MG63 (cell line): ENCODE data around the gene KCNN3. TPM values are rescaled to one million over a fixed set of nuclear protein-coding genes. Genes with fewer than 3 reads are reported as not detected.
A peak's percentile ranks its signal among the peaks of the same experiment; 100 is the strongest.

Source experiments
- DNase-seq: peaks from one replicate; pipeline ENCODE4 v3.0.0-alpha.2; 2020
- H3K27me3 ChIP-seq: fragments of 250-450 bp; sonication (Bioruptor Pico); 2 replicates; pipeline ENCODE4 v1.5.1; 2020; ENCODE audit warnings: mild to moderate bottlenecking, moderate library complexity
- H3K36me3 ChIP-seq: fragments of 250-450 bp; sonication (Bioruptor Pico); 2 replicates; pipeline ENCODE4 v1.5.1; 2020; ENCODE audit warnings: mild to moderate bottlenecking, moderate library complexity
- H3K4me3 ChIP-seq: fragments of 250-450 bp; sonication (Bioruptor Pico); 2 replicates; pipeline ENCODE4 v1.5.1; 2020; ENCODE audit warnings: mild to moderate bottlenecking, moderate library complexity
- H3K9me3 ChIP-seq: fragments of 250-450 bp; sonication (Bioruptor Pico); 2 replicates; pipeline ENCODE4 v1.5.1; 2020; ENCODE audit warnings: mild to moderate bottlenecking, moderate library complexity
- total RNA-seq: library from RNA; depleted of rRNA; stranded (reverse); fragments of >200 nt; shearing (Covaris generic); gene quantifications from 2 replicates; pipeline ENCODE4 v1.2.3, GENCODE V29; 2014; ENCODE audit warnings: low replicate concordance

Gene KCNN3
- total RNA-seq, 1 experiment from 2014 or later, result 1.6 TPM

DNA sequence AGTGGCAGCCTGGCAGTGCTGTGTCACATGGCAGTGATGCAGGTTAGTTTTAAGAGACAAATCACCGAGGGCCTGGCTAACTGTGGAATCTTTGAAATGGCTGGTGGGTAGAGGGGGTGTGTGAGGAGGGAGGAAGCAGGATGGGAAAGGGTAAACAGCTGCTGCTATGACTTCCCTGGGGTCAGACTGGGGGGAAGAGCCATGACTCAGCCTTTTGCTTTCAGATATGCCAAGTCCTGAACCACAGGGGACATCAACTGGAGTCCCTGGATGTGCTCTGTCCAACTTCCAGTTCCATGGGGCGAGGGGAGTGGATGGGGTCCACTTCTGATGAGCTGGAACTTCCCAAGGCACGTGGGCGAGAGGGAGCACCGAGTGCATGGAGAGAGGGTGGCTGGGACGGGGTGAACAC is 141.0 kb downstream of the KCNN3 start:
- Histone ChIP-seq H3K4me3 (no peak overlapping the region), H3K36me3 (no peaks in the 10 kb centered on the region), H3K27me3 (no peaks in the 10 kb centered on the region), H3K9me3 (no peaks in the 10 kb centered on the region)
- peak; percentile 51 for DNase-seq

DNA sequence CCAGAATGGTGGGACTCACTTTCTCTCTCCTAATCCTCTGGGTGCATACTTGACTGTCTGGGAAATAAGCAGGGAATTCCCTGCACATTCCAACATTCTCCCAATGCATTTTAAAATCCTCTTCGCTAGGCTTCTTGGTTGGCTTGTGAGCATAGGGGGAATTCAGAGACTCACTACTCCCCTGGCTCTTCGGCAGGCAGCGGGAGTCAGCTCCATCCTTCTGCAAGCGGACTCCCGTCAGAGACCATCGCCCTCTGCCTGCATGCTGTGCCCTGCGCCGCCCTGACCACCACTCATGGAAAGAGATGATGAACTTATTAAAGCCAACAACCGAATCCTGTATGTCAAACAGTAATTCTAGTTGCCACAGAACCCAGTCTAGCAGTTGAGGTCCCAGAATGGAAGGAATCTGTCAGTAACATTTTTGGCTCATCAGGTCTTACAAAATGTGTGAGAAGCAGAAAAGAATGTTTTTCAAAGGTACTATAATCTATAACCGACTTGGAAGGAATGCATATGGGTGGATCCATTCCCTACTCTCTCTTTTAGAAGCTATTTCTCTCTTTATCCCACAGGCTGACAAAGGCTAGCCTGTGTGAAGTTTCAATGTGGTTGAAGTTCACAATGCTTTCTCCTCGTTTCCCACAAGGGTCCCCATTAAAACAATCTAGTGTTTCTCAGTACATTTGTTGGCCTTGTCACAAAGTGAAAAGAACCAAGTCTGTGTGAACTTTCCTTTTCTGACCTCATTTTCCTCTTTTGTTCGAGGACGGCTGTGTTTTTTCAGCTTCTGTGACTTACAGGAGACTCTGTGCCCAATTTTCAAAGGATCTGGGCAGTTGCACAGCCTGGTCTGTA is 143.0 kb downstream of the KCNN3 start:
- no peaks in the 10 kb centered on the region for H3K9me3 ChIP-seq
- no peak overlapping the region for H3K4me3 ChIP-seq
- no peaks in the 10 kb centered on the region for H3K36me3 ChIP-seq
- no peaks in the 10 kb centered on the region for H3K27me3 ChIP-seq
- DNase-seq, result no peak

DNA sequence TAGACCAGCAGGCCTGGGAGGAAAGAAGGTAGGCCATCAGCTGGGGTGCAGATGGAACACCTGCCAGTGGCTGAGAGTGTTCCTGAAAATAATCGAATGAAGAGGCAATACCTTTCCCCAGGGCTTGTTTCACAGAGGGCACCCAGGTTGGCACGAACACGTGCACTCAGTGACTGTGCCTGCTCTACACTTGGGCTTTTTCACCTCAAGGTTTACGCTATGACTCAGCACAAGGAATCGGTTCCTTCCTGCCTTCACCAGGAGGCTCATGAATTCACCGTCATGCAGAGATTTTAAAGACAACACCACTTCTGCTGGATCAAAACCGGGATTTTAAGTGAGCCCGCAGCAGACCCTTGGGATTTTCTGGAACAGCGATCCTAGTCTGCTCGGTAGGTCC is 143.6 kb downstream of the KCNN3 start:
- no peak overlapping the region for H3K4me3 ChIP-seq
- no peak for DNase-seq
- H3K9me3 ChIP-seq, result no peaks in the 10 kb centered on the region
- no peaks in the 10 kb centered on the region for H3K27me3 ChIP-seq
- H3K36me3 ChIP-seq, result no peaks in the 10 kb centered on the region

DNA sequence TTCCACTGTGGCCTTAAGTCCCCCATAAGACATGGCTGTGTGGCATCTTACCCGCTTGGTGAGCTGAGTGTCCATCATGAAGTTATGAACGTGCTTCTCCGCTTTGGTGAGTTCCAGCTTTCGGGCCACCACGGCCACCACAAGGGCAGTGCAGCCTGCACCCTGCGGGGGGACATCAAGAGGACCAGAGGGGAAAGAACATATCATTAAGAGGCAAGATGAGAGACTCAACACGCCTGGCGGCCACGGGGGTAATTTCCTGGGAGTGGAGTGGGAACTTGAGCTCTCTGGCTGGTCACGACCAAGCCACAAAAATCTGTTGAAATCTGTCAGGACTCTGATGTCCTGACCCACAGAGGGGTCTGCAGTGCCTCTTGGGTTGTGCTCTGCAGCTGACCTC is 144.2 kb downstream of the KCNN3 start:
- Histone ChIP-seq H3K4me3 (no peak overlapping the region), H3K36me3 (no peaks in the 10 kb centered on the region), H3K9me3 (no peaks in the 10 kb centered on the region), H3K27me3 (no peaks in the 10 kb centered on the region)
- no peak for DNase-seq

DNA sequence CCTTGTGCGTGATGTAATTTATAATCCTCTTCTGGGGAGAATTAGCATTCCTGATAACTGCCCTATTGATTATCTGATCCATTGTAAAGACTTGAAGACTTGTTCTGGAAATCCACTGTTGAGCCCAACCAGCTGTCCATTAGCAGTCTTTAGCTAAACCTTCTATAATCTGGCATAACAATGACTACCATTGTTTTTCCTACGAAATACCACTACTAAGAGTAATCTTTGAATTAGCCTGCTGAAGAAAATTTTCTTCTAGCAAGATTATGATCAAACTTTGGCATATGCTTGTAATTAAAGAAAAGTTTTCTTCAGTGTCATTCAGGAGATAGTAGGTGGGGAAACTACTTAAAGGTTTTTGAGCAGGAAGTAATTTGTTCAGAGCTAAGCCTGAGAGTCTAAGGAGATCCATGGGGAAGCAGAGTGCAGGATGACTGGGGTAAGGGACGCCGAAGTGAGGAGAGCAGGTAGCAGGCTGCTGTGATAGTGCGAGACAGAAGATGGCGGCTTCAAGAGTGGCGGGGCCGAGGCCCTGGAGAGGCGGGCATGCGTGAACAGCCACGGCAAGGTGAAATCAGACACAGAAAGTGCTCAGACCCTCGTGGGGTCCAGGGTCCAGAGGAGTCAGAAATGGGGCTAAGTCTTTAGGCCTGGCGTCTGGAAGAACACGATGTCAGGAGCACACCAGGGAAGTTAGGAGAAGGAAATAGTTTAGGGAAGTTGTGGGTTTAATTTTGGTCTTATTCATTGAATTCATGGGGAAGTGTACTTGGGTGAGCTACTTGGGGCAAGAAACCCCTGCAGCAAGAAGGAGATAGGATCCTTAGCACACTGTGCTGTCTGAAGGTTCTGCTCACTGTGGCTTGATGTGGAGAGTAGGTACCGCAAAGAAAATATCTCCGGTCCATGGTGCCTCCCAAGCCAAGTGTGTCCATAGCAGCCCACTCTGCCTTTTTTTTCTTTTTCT is 149.5 kb downstream of the KCNN3 start:
- Histone ChIP-seq H3K9me3 (no peaks in the 10 kb centered on the region), H3K27me3 (no peaks in the 10 kb centered on the region), H3K36me3 (no peaks in the 10 kb centered on the region), H3K4me3 (no peak overlapping the region)
- no peak for DNase-seq

DNA sequence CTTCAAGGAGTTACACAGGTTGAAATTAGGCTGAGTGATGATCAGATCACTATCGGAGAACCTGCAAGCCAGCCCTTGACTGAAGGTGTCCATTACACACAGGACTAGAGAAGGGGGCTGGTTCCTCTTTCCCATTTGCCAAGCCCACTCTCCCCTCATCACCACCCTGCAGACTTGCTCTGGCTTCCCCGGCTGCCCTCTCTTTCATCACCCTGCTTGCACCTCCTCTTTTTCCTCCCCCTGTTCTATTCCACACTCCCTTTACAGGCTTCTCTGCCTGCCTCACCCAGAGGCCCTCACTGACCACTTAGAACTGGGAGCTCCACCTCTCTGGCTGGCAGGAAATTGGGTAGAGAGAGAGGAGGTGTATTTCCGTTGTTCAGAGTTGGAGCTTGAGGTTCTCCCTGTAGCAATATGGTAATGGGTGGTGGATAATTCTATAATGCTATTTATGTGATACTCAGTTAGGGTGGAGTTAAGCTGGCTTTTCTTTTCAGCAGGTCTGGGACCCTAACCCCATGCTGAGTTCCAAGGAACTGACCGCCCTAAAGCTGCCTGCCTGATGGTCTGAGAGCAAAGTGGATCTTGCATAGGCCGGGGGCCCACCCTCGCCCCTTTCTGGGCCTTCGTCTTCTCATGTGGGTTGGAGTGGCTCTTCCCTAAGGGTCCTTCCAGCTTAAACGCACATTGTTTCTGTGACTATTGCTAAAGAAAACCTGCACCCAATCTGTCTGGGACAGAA is 150.3 kb downstream of the KCNN3 start:
- no peaks in the 10 kb centered on the region for H3K36me3 ChIP-seq
- DNase-seq, result no peak
- no peaks in the 10 kb centered on the region for H3K9me3 ChIP-seq
- no peak overlapping the region for H3K4me3 ChIP-seq
- H3K27me3 ChIP-seq, result no peaks in the 10 kb centered on the region

DNA sequence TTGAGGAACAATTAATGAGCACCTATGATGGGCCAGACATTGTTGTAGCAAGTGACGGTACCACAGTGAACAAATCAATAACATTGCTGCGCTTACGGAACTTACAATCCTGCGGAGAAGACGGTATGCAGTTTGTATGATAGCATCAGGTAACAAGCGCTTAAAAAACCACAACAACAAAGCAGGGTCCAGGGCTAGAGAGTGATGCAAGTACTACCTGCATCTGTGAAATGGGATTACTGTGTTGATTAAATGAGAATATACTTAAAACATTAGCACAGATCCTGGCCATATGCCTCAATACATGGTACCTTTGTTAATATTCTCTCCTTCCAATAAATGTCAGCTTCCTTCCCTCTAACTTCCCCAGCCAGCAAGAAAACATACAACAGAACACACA is 151.5 kb downstream of the KCNN3 start:
- no peaks in the 10 kb centered on the region for H3K27me3 ChIP-seq
- no peaks in the 10 kb centered on the region for H3K36me3 ChIP-seq
- DNase-seq, result no peak
- no peaks in the 10 kb centered on the region for H3K9me3 ChIP-seq
- no peak overlapping the region for H3K4me3 ChIP-seq

DNA sequence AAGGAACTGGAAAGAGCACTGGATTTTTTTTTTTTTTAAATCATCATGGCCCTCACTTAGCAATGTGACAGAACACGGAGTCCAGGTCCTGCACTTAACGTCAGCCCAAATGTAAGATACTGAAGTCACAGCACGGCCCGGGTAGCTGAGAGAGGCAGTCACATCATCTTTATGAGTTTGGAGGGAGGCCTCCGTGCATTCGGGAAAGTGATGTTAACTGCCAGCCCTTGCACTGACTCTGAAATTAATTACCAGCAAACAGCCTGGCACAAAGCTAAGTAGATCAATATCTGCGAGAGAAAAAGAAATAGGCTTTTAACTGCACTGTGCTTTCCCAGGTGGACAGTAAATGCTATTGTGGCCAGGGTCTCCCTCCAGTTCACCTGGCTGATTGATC is 152.6 kb downstream of the KCNN3 start:
- Histone ChIP-seq H3K27me3 (no peaks in the 10 kb centered on the region), H3K4me3 (no peak overlapping the region), H3K36me3 (no peaks in the 10 kb centered on the region), H3K9me3 (no peaks in the 10 kb centered on the region)
- DNase-seq, result no peak

DNA sequence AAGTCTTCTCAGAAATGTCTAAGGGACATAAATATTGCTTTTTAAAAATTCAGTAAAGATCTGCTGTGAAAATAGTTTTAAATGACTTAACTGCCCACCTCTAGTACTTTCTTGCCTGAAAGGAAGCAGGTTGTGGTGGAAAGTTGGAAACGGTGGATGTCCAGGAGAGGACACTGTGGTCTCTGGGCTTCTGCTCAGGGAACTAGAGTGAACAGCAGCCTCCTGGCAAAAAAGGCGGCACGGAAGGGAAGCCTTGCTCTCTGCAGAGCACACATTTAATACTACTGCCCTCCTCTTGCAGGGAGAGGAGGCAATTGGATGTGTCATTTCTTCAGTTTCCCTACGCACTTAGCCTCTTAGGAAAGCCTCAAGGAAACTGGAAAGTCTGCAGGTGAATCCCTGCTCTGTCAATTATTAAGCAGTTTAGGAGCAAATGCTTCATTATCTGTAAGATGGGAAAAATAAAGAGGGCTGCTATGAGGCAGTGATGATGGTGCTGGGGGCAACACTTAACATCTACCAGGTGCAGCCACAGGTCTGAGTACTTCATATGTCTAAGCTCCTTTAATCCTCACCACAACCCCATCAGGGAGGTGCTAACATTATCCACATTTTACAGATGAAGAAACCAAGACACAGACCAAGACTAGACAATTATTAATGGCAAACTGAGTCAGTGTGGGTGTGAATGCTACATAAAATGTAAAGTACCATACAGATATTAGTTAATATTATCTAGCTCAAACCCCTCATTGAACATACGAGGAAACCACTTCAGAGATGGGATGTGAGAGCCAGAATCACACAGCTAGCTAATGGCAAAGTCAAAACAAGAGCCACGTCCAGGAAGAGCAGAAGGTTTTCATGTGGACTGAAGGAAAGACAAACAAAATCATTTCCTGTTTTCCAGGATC is 153.2 kb downstream of the KCNN3 start:
- no peak overlapping the region for H3K4me3 ChIP-seq
- H3K9me3 ChIP-seq, result no peaks in the 10 kb centered on the region
- no peak for DNase-seq
- no peaks in the 10 kb centered on the region for H3K36me3 ChIP-seq
- no peaks in the 10 kb centered on the region for H3K27me3 ChIP-seq

DNA sequence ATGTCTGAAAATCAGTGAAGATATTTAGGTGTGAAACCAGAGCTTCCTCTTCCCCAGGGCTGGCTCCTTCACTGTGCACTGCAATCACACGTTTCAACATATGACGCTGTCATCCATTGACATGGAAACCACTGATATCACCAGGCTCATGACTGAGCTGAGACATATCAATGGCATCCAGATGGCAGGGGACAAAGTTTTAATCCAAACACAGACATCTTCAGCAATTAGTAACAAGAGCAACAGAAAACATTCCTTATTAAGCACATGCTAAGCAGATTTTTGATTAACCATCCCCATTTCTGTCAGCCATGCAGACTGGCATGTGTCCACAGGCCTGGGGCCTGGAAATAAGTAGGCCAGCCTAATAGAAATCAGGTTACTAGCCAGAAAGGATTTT is 154.1 kb downstream of the KCNN3 start:
- Histone ChIP-seq H3K36me3 (no peaks in the 10 kb centered on the region), H3K9me3 (no peaks in the 10 kb centered on the region), H3K27me3 (no peaks in the 10 kb centered on the region), H3K4me3 (no peak overlapping the region)
- no peak for DNase-seq

DNA sequence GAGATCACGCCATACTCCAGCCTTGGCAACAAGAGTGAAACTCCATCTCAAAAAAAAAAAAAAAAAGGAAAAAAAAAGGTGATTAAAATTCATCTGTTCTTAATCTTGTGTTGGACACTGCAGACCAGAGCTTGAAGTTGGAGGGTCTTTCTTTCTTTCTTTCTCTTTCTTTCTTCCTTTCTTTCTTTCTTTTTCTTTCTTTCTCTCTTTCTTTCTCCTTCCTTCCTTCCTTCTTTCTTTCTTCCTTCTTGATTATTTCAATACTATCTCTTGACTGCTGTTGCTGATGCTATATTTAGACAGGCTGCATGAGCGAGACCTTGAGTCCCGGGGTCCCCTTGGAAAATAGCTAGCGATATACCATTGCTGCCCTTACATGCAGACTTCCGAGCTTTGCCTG is 154.7 kb downstream of the KCNN3 start:
- no peaks in the 10 kb centered on the region for H3K36me3 ChIP-seq
- H3K9me3 ChIP-seq, result no peaks in the 10 kb centered on the region
- H3K4me3 ChIP-seq, result no peak overlapping the region
- H3K27me3 ChIP-seq, result no peaks in the 10 kb centered on the region
- DNase-seq, result no peak

DNA sequence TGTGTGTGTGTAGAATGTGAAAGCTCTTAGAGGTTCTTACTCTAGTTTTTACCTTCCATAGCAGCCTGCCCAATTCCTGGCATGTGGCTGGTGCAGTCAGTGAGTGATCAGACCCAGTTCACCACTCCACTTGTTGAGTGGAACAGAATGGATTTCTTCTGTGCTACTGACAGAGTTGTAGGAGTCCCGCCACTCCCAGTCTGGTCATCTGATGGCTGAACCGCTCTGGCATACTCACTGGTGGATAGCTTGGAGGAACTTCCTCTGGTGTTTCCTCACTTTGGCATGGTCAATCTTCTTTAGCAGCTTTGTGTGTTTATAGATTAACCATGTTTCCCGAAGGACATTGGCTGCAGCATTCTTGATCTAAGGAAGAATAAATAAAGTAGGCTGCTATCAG is 155.4 kb downstream of the KCNN3 start:
- H3K27me3 ChIP-seq, result no peaks in the 10 kb centered on the region
- H3K9me3 ChIP-seq, result no peaks in the 10 kb centered on the region
- DNase-seq, result peak; percentile 64
- no peak overlapping the region for H3K4me3 ChIP-seq
- H3K36me3 ChIP-seq, result no peaks in the 10 kb centered on the region

DNA sequence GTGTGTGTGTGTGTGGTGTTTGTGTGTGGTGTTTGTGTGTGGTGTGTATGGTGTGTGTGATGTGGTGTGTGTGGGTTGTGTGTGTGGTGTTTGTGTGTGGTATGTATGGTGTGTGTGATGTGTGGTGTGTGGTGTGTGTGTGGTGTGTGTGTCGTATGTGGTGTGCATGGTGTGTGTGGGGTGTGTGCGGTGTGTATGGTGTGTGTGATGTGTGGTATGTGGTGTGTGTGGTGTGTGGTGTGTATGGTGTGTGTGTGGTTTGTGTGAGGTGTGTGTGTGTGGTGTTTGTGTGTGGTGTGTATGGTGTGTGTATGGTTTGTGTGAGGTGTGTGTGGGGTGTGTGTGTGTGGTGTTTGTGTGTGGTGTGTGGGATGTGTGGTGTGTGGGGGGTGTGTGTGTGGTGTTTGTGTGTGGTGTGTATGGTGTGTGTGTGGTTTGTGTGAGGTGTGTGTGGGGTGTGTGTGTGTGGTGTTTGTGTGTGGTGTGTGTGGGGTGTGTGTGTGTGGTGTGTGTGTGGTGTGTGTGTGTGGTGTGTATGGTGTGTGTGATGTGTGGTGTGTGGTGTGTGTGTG is 155.9 kb downstream of the KCNN3 start:
- no peaks in the 10 kb centered on the region for H3K27me3 ChIP-seq
- H3K36me3 ChIP-seq, result no peaks in the 10 kb centered on the region
- DNase-seq, result no peak
- H3K9me3 ChIP-seq, result no peaks in the 10 kb centered on the region
- no peak overlapping the region for H3K4me3 ChIP-seq

DNA sequence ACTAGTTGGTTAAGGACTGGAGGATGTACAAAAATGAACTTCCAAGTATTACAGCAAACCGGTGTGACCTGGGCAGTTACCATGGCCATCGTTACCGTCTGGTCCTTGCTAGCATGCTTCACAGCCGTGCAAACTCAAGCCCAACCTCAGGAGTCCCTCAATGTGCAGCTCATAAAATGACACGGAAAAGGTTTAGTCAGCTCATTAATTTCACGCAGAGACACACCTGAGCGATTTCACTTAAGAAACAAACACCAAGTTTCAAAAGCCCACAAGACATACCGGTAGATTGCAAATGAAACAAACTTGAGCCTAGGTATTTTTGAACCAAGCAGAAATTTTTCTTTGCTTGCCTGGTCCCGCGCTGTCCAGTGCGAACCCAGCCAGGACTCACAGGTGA is 157.1 kb downstream of the KCNN3 start:
- no peak for DNase-seq
- Histone ChIP-seq H3K36me3 (no peaks in the 10 kb centered on the region), H3K4me3 (no peak overlapping the region), H3K9me3 (no peaks in the 10 kb centered on the region), H3K27me3 (no peaks in the 10 kb centered on the region)

DNA sequence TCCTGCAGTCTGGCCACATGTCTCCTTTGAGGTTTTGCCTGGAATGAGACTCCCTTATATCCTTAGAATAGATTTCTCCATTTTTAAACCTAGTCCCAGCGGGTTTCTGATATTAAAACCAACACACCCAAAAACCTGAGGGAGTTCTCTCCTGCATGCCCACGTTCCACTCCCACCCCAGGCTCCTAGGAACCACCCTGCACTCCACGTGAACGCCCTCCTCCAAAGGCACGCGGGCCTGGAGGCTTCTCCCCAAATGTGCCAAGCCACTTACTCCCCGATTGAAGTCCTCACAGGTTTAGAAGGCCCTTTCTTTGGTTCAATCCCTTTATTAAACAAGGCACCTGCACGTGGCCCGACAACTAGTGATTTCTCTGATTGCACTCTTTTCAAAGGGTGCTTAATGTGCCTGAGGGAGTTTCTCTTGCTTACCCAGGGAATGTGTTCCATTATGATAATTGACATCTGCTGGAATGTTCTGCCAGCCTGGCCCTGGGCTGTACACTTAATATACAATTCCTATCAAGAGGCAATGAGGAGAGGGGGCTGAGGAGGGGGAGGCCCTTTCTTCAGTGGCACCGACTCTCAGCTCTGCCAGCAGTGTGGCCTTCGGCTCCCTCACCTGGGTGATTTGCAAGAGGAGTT is 157.8 kb downstream of the KCNN3 start:
- no peak for DNase-seq
- H3K4me3 ChIP-seq, result no peak overlapping the region
- no peaks in the 10 kb centered on the region for H3K27me3 ChIP-seq
- H3K9me3 ChIP-seq, result no peaks in the 10 kb centered on the region
- no peaks in the 10 kb centered on the region for H3K36me3 ChIP-seq
